Loucy (cell line): ENCODE data around the gene MSMO1.

ENCODE experiments used
- H2AFZ ChIP-seq: fragments of 200-600 bp; sonication (generic); 2 replicates; pipeline ENCODE4 v1.6.0; 2016; ENCODE audit warnings: antibody characterized with exemption, mild to moderate bottlenecking, low read length, moderate library complexity
- H3F3A ChIP-seq: fragments of 200-600 bp; 2 replicates; pipeline ENCODE4 v1.6.0; 2016; ENCODE audit warnings: antibody characterized with exemption, low read depth, mild to moderate bottlenecking
- H3K27me3 ChIP-seq: fragments of 200-600 bp; sonication (generic); 2 replicates; pipeline ENCODE4 v1.6.1; 2014; ENCODE audit warnings: low read length, mild to moderate bottlenecking; ENCODE audit not compliant: insufficient read depth, poor library complexity, severe bottlenecking
- H3K36me3 ChIP-seq: fragments of 200-600 bp; sonication (generic); 2 replicates; pipeline ENCODE4 v1.6.1; 2016; ENCODE audit warnings: low read length; ENCODE audit not compliant: insufficient read depth
- H3K4me1 ChIP-seq: fragments of 200-600 bp; sonication (generic); 2 replicates; pipeline ENCODE4 v1.5.1; 2014; ENCODE audit warnings: low read length, mild to moderate bottlenecking; ENCODE audit not compliant: insufficient read depth, poor library complexity, severe bottlenecking
- H3K4me2 ChIP-seq: fragments of 200-600 bp; sonication (generic); 2 replicates; pipeline ENCODE4 v1.6.0; 2014; ENCODE audit warnings: antibody characterized with exemption, low read length, low read depth, mild to moderate bottlenecking; ENCODE audit not compliant: poor library complexity, severe bottlenecking
- H3K4me3 ChIP-seq: fragments of 200-600 bp; sonication (generic); 2 replicates; pipeline ENCODE4 v1.5.1; 2014; ENCODE audit warnings: low read length, mild to moderate bottlenecking, mixed read lengths; ENCODE audit not compliant: poor library complexity, severe bottlenecking
- H3K79me2 ChIP-seq: fragments of 200-600 bp; sonication (generic); 2 replicates; pipeline ENCODE4 v1.6.1; 2014; ENCODE audit warnings: low read length; ENCODE audit not compliant: insufficient read depth
- H3K9ac ChIP-seq: fragments of 200-600 bp; sonication (generic); 2 replicates; pipeline ENCODE4 v1.6.0; 2014; ENCODE audit warnings: mild to moderate bottlenecking, low read depth, low read length, moderate library complexity; ENCODE audit not compliant: poor library complexity, severe bottlenecking
- H3K9me2 ChIP-seq: fragments of 200-600 bp; sonication (generic); replicated peaks from 2 replicates; pipeline ENCODE4 v1.6.1; 2016; ENCODE audit warnings: low read depth, low read length, mixed read lengths
- H3K9me3 ChIP-seq: fragments of 200-600 bp; sonication (generic); 2 replicates; pipeline ENCODE4 v1.6.1; 2014; ENCODE audit warnings: mild to moderate bottlenecking, antibody characterized with exemption, low read length, low read depth; ENCODE audit not compliant: insufficient read depth
- H4K20me1 ChIP-seq: fragments of 200-600 bp; sonication (generic); 2 replicates; pipeline ENCODE4 v1.6.0; 2014; ENCODE audit warnings: antibody characterized with exemption, low read length, mild to moderate bottlenecking; ENCODE audit not compliant: insufficient read depth, poor library complexity, severe bottlenecking
- CTCF ChIP-seq: fragments of 200-600 bp; sonication (generic); conservative IDR thresholded peaks from 2 replicates; pipeline ENCODE4 v1.5.1; 2014; ENCODE audit warnings: mild to moderate bottlenecking, antibody characterized with exemption, low read length
- EZH2phosphoT487 ChIP-seq: fragments of 200-600 bp; IDR thresholded peaks from 2 replicates; pipeline ENCODE4 v1.6.1; 2018; ENCODE audit warnings: antibody characterized with exemption, mild to moderate bottlenecking, moderate library complexity, borderline replicate concordance

Gene MSMO1

GRCh38 chr4:165325732-165326512 is 1.5 kb upstream of the MSMO1 start:
- Histone ChIP-seq H3K9ac (peak overlapping the region; percentile 78), H3F3A (no peaks in the 10 kb centered on the region), H3K4me3 (peak overlapping the region; percentile 93), H3K79me2 (peaks cover 43% of the 10 kb centered on the region), H3K27me3 (no peaks in the 10 kb centered on the region), H2AFZ (peak overlapping the region; percentile 39; the same call in 1 of the 2 replicates), H3K4me2 (peak overlapping the region; percentile 87), H3K9me2 (no peaks in the 10 kb centered on the region), H4K20me1 (peaks cover 32% of the 10 kb centered on the region), H3K9me3 (no peaks in the 10 kb centered on the region), H3K36me3 (no peaks in the 10 kb centered on the region), H3K4me1 (peaks cover 34% of the 10 kb centered on the region)
- TF ChIP-seq CTCF (no peak), EZH2phosphoT487 (no peak)

DNA sequence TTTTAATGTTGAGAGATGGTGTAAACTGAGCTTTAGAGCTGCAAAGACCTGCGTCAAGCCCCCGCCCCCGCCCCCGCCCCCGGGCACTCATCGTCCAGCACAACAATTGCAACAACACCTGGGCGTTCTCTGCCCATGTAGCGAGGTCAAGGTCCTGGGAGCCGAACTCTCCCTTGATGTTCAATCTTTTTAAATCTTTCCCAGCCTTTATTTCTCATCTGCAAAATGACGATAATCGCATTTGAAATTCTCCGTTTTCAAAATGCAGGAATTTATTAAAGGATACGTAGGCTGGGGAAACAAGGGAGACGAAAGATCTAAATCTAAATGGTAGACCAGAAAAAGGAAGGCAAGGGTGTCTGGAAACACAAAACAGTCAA is 648 bp upstream of the MSMO1 start:
- H2AFZ ChIP-seq: peak overlapping the region; percentile 86
- H3K4me3 ChIP-seq: peak overlapping the region; percentile 93
- peak overlapping the region; percentile 78 for H3K9ac ChIP-seq
- H3K4me1 ChIP-seq: peaks cover 39% of the 10 kb centered on the region
- H3K9me3 ChIP-seq: no peaks in the 10 kb centered on the region
- no peaks in the 10 kb centered on the region for H3K9me2 ChIP-seq
- TF ChIP-seq CTCF (no peak), EZH2phosphoT487 (no peak)
- H3K27me3 ChIP-seq: no peaks in the 10 kb centered on the region
- H3K36me3 ChIP-seq: no peaks in the 10 kb centered on the region; the same call in 1 of the 2 replicates
- H3K4me2 ChIP-seq: peak overlapping the region; percentile 87
- no peaks in the 10 kb centered on the region for H3F3A ChIP-seq
- peaks cover 41% of the 10 kb centered on the region for H4K20me1 ChIP-seq
- peaks cover 52% of the 10 kb centered on the region for H3K79me2 ChIP-seq

DNA sequence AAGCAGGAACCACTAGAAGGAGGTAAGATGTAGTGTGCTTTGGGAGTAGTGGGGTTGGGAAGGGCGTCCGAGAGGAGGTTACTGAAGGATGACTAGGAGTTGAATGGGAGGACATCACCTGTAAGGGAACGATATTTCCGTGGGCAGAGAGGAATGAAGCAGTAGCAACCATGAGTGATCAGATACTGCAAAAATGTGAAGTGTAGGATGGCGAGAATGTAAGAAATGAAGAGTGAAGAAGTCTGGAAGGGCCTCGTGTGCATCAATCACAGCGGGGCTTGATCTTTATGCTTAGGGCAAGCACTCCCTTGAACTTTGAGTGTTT is 594 bp downstream of the MSMO1 start:
- peak overlapping the region; percentile 93 for H3K4me3 ChIP-seq
- no peaks in the 10 kb centered on the region; the same call in 1 of the 2 replicates for H3K36me3 ChIP-seq
- H3K27me3 ChIP-seq: no peaks in the 10 kb centered on the region
- no peaks in the 10 kb centered on the region for H3F3A ChIP-seq
- TF ChIP-seq CTCF (no peak), EZH2phosphoT487 (no peak)
- H3K4me2 ChIP-seq: peak overlapping the region; percentile 97
- H3K9me3 ChIP-seq: no peaks in the 10 kb centered on the region
- peak overlapping the region; percentile 95 for H3K9ac ChIP-seq
- no peaks in the 10 kb centered on the region for H3K9me2 ChIP-seq
- H3K4me1 ChIP-seq: peaks cover 51% of the 10 kb centered on the region
- peaks cover 54% of the 10 kb centered on the region for H4K20me1 ChIP-seq
- H2AFZ ChIP-seq: peak overlapping the region; percentile 70
- peaks cover 64% of the 10 kb centered on the region for H3K79me2 ChIP-seq
